HG02763 (cell line): Measurements from ENCODE around the gene PPP6R2.

Experiments
- ATAC-seq: cut with Tn5 transposase; IDR thresholded peaks from one replicate; pipeline ENCODE4 v1.9.1; 2021; ENCODE audit warnings: mild to moderate bottlenecking, moderate library complexity; ENCODE audit not compliant: unreplicated experiment

PPP6R2 gene

DNA sequence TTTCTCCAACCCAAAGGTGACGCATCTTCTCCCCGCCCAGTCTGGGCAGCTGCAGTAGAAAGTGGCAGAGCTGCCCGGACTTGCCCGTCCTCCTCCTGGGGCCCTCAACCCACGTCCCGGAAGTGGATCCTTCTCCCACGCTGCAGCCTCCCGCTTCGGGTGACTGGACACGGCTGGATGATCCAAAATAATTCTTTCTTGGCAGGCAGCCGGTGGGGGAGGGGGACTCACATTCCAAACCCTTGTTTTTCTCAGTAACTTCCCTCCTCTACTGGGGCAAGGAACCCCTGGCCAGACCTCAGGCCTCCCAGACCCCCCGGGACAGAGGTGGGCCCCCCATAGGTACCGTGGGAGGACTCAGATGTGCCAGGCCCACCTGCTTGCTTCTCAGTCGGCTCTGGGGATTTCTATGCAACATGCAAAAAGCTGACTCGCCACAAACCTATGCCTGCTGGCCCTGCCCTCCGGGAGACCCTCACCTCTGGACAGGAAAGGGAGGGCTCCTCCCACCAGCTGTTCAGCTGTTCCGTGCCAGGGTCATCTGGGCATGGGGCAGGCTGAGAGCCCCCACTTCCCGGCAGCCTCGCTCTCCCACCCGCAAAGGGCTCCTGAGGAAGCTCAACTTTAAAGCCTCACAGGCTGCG lies 37.1 kb upstream of the PPP6R2 start:
- peak; percentile 34 for ATAC-seq

DNA sequence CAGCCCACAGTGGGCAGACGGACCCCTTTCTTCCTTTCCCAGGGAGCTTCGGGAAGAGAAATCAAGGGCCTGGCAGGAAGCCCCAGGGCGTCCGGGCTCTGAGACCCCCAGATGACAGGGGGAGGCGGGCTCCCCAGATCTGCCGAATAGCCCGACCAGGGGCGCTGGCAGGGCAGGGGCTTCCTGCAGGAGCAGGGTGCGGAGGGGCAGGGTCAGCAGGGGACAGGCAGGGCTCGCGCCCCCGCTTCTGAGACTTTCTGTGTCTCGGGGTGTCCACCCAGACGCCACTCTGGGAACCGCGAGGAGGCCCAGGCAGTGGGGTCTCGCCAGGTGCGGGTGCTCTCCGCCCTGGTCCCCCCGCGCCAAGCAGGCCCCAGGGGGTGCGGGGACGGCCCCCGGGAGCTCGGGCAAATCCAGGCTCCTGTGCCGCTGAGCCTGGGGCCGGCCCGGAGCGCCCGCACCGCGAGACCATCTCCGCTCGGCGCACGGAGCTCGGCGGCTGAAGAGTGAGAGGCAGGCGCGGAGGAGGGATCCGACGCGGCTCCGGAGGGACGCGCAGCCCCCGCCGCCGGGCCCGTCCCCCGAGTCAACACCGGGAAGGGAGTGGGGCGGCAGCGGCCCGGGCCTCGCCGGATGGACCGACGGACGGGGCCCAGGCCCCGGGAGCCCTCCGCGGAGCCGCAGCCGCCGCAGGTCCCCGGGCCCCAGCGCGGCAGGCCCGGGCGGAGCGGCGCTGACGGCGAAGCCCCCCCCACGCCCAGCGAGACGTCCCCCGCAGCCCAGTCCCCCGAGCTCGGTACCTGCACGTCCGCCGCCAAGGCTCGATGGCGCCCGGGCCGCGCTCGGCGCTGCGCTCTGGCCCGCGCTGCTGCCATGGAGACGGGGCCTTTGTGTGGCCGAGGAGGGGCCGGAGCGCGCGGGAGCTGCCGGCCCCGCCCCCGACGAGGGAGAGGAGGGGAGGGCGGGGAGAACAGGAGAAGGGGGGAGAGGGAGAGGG lies 36.1 kb upstream of the PPP6R2 start, which contains the start of gene PLXNB2:
TSS of gene PLXNB2 (minus strand) at position 894 of the 997 bp plus-strand sequence. CDS start 17,062 bp downstream, outside the sequence.
- no peak for ATAC-seq

DNA sequence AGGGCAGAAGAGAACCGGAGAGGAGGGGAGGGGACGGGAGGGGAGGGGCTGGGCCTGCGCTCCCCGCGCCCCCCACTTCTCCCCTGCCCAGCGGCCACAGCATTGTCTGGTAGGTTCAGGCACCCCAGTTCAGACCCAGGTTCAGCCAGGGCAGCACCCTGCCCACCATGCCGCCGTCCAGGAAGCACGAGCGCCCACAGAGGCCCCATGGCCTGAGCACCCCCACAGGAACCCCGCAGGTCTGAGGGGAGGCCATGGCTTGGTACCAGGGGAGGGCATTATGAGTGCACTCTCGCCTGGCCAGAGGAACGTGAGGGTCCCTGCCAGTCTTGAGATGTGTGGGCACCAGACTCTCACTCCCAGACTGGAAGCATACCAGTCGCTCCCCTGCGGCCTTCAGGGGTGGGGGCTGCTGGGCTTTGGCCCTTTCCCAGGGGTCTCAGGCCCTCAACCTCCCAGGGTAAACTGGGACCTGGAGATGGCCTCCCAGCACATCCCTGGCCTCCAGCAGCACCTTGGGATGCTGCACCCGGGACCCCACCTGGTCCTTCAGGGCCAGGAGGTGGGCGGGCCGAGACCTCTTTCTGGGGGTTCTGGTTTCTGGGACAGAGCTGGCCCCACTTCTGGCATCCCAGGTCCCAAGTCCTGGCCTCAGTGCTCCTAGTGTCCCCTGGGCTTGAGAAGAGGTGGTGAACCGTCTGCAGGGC lies 35.1 kb upstream of the PPP6R2 start:
- ATAC-seq: no peak

DNA sequence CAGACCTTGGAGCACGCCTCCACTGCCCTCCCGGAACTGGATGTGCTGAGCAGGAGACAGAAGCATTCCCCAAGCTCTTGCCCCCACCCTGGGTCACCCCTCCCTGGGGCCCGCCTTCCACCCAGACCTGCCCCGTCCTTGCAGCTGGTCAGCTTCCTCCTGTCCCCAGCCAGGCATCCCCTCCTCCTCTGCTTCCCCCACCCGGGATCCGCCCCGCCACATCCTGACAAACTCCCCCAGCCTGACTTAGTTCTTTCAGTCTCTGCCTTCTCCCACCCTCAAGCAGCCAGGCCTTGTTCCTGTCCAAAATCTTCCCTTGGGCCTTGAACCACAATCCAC lies 34.6 kb upstream of the PPP6R2 start:
- ATAC-seq: no peak

DNA sequence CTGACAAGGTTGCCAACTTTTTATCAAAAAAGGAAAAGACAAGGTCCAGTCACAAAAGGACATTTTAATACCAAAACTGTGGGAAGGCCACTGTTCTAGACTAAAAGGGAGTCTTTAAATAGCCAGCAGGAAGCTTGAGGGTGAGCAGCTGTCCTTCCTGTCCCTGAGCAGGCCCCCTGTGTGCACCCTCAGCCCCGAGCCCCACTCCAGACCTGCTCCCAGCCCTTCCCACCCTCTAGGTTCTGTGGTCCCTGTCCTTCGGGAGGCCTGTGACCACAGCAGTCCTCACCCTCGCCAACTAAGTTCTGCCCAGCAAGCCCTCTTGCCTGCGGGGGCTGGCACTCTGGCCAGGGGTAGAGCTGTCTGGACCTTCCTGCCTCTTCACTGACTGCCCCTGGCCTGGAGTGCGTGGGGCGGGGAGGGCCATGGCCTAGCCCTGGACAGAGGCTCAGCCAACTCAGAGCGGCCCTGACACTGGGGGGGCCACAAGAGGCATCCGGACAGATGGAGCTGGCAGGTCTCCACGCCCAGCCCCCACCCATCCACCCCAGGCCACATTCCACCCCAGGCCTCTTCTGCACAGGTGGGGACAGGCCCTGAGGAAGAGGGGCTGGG lies 34.0 kb upstream of the PPP6R2 start:
- no peak for ATAC-seq

DNA sequence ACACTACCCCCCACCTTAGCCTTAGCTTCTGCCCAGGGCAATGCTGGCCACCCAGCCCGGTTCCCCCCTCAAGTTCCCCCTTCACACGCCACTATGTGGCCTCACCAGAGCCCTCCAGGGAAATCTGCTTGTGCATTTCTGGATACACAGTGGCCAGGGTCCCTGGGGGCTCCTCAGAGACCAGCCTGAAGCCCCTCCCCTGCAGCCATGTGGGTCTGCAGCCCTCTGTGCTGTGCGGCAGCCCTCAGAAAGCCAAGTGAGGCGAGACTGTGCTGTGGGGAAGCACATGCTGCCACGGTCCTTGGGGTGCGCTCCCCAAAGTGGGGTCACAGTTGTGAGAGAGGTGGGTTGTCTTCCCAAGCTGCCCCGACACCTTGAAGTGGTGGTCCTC lies 33.5 kb upstream of the PPP6R2 start:
- no peak for ATAC-seq

DNA sequence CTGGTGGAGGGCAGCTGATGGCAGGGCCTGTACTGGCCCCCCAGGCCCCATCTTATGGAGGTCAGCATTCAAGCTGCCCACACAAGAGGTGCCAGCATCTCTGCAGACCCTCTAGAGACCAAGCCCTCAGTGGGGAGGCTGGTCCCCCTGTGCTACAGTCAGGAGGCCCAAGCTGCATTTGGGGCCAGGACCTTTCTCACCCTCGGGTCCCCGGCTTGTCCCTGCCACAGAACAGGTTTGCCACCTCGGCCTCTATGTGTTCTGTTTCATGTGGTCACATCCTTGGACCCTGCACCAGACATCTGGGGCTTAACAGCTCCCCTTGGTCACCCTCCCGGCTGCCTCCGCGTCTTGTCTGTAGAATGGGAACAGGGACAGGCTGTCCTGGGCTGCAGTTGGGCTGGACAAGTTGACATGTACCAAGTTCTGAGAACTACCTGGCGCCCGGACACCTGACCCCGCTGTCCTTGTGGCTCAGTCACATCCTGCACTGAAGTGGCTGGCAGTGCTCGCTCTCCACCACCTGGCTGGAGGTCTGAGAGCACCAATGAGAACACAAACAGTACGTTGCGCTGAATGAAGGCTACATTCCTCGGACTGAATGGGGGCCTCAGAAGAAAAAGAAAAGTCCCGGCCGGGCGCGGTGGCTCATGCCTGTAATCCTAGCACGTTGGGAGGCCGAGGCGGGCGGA lies 33.0 kb upstream of the PPP6R2 start:
- no peak for ATAC-seq

DNA sequence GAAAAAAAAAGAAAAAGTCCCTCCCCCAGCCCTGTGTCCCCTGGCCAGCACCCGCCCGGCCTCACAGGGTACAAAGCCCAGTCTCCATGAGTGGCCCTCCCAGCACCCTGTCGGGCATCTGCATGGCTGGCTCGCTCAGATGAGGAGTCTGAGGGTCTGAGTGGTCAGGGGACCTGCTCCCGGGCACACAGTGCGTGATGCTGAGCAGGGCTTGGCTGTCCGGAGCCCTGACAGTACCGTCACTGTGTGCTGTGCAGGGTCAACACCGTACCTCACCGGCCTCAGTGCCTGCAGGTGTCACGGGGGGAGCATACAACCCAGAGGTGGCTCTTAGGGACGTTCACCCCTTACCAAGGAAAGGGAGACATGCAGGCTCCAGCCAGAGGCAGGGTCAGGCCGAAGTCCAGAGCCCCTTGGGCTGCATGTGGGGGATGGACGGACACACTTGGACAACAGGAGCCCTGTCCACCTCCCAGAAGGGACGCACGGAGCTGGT lies 32.1 kb upstream of the PPP6R2 start:
- no peak for ATAC-seq

DNA sequence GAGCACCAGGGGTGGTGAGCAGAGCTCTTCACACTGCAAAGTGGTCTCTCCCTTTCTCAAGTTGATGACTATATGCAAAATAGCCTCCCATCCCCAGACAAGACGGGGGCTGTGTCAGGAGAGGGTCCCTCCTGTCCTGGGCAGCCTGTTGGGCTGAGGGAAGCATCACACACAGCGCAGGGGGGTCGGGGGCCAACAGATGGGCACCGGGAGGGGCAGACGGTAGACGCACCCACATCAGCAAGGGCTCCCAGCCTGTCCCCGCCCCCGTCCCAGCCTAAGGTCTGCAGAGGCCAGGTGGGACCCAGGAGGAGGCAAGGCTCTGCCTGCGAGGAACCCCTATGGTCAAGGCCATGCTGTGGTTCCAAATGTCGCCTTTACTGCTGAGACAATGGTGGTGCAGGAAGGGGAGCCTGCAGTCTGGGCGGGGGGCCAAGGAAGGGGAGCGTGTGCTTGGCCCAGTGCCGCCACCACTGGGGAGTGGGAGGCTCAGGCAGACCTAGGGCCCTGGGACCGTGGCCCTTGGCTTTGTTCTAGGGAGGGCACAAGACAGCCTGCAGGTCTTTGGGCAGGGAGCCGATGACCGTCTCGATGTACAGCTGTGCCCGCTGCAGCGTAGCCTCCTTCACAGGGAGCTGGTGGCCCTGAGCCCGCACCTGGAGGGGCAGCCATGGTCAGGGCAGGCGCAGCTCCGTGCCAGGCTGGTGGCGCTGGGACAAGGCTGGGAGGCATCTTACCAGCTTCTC lies 31.3 kb upstream of the PPP6R2 start:
- no peak for ATAC-seq

DNA sequence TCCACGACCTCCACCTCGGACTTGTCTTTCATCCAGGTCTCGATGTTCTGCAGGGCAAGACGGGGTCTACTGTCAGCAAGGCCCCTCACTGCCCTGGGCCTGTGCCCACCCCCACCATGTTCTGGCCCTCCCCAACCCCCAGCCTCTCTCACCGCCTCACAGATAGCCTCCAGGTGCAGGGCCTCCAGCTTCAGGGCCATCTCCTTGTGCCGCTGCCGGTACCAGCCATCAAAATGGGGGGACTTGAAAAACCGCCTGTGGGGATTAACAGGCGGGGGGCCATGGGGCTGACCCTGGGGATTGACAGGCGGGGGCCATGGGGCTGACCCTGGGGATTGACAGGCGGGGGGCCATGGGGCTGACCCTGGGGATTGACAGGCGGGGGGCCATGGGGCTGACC lies 30.8 kb upstream of the PPP6R2 start:
- ATAC-seq: no peak

DNA sequence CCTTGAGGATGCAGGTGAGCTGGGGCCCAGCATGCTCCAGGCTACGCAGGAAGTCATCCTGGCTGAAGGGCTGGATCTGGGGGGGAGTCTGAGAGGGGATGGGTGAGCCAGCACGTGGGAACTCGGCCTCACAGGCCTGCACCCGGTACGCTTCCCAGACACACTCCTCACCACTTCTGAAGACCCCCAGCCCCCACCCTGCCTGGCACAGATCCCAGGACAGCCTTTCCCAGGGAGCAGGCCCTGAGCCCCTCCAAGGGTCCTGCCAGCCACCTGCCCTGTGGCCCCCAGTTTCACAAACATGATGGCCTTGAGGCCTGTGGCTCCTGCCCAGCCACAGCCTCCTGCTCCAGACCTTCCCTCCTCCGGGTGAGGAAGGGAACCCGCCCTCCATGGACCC lies 30.1 kb upstream of the PPP6R2 start:
- ATAC-seq: no peak

DNA sequence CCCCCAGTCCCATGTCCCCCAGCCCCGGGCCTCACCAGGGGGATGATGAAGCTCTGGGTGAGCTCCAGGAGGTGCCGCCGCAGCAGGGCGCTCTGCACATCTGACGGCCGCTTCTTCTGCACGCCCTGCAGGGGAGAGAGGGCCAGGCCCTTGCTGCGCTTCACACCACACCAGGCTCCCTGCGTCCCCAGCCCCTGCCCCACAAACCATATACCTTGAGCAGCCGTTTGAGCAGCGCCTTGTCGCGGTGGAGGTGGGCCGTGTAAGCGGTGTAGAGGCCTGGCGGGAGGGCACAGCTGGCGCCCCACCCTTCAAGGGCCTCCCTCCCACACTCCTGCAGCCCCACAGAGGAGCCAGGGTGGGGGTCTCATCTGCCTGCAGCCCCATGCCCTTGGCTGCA lies 29.5 kb upstream of the PPP6R2 start:
- no peak for ATAC-seq

DNA sequence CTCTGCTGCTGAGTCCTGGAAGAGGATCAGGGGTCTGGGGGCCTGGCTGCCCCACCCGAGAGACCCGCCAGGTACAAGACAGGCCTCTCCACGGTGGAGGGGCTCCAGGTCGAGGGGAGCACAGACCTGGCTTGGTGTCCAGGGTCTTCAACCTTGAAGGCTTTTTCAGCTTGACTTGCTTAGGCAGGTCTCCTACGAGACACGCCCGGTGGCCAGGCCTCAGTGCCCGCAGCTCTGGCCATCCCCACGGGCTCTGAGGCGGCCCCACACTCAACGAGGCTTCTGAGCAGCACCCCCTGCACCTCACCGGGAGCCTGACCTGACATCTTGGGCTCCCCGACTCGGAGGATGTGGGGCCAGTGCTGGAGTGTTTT lies 29.1 kb upstream of the PPP6R2 start:
- no peak for ATAC-seq

DNA sequence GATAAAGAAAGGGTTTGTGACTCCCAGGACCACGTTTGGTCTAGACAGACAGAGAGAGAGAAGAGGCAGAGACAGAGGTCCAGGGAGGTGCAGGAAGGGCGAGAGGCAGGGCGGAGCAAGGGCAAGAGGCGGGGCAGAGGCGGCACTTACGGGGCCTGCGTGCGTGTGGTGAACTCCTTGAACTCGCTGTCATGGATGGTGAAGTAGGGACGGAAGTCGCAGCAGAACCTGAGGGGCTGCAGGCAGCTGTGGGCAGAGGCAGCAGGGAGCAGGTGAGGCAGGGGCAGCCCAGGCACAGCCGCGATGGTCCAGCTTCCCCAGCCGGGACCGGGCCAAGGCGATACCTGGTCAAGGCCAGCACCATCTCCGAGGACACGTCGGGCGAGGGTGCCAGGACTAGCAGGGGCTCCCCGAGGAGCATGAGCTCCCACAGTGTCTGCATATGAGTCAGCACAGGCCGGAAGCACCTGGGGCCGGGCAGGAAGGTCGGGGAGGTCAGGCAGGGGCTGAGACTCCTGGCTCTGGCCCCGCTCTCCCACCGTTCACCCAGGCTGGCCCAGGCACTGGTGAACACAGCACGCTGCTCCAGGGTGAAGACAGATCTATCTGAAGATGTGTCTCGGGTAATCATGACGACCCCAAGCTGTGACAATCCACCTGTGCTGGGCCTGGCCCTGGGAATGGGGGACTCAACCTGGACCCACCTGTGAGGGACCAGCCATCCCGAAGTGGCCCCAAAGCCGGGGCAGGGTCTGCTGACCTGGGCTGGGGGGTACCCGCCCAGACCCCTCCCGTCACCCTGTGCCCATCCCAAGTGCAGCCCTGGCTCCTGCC lies 28.5 kb upstream of the PPP6R2 start:
- peak; percentile 67 for ATAC-seq

DNA sequence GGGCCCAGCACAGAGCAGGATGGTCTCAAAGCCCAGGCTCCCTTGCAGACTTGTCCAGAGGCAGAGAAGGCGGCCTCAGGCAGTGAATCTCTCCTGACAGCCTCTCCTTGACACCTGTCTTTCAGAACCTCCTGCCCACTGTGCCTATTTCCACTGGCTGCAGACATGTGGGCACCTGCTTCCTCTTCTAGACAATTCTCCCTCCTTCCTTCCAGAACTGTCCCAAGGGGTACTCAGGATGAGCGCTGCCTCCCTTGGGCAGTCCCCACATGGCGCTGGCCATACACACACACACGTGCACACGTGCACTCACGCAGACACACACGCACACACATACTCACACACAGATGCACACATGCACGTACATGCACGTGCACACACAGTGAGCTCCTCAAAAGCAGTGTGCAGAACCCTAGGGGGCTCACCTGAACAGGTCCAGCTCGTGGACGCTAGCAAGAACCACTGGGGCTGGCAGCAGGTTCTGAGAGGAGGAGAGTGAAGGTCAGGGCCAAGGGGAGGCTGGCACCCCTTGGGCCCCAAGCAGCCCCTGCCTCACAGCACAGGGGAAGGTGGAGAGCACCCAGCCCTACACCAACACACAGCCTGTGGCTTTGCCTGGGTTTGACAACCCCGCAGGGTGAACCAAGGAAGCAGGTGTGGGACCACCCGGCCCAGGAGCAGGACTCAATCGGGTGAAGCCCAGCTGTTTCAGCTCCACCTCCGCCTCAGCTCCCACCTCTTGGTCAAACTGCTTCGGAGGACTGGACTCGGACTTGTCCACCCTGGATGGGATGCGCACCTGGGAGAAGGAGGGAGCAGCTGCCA lies 27.6 kb upstream of the PPP6R2 start:
- ATAC-seq: no peak

DNA sequence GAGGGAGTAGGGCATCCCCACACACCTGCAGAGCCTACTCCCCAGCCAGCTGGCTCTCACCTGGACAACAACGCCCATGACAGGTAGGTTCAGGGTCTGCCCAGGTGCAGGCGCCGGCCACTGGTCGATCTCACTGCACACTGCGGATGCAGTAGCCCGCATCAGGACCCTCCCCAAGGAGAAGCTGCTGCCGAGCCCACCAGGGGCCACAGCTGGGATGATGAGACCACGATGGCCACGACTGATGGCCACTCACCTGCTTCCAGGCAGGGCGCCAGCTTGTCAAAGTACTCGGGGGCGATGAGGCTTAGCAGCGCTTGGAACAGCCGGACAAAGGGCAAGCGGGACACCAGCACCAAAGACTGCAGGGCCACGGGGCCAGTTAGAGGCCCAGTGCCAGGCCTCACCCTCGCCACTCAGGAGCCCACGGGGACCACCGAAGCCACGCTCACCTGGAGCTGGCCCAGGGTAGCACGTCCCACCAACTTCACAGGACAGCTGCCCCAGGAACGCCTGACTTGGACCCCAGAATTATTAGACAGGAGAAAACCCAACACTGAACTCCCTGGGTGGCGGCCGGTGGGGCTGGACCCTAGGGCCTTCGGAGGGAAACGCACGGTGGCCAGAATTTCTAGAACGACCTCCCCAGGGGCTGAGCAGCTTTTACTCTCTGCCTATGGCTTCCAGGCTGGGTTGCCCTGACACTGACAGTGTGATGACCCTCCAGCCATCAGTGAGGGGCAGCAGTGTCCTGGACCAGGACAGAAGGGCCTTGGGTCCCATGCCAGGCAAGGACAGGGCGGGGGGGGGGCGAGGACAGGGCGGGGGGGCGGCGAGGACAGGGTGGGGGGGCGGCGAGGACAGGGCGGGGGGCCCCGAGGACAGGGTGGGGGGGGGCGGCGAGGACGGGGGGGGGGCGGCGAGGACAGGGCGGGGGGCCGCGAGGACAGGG lies 26.7 kb upstream of the PPP6R2 start:
- ATAC-seq: no peak

DNA sequence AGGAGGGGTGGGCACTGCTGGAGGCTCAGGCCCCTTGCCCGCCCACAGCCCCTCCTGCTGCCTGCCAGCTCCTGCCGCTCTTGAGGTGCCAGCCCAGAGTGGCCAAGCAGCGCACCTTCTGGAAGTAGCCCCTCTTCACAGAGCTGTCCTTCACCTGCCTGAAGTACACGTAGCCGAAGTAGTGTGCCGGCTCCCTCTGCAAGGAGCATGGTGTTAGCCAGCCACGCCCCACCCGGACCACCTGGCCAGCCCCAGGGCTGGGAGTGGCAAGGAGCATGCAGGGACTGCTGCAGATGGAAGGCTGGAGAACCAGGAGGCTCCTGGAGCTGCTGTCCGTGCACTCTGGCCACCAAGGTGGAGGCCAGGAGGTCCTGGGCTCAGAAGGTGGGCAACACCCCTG lies 25.9 kb upstream of the PPP6R2 start:
- no peak for ATAC-seq
